BLaER1 treated with 17β-estradiol and CSF1 and Interleukin-3, amounts not matched to agents 10 nM and 100 nM (cell line): ENCODE data around the gene B4GAT1.

Experiments used
- H3K27ac ChIP-seq, 11 experiments: shearing (Covaris generic); formaldehyde crosslinking; 2 replicates each; pipeline ENCODE4 v1.8.1; 2022
- H3K27me3 ChIP-seq, 11 experiments: shearing (Covaris generic); formaldehyde crosslinking; 2 replicates each; pipeline ENCODE4 v1.8.1; 2022
- H3K36me3 ChIP-seq, 11 experiments: shearing (Covaris generic); formaldehyde crosslinking; 2 replicates each; pipeline ENCODE4 v1.8.1; 2022
- H3K4me1 ChIP-seq, 10 experiments: shearing (Covaris generic); formaldehyde crosslinking; 2 replicates each; pipeline ENCODE4 v1.8.1; 2022
- H3K4me2 ChIP-seq, 11 experiments: shearing (Covaris generic); formaldehyde crosslinking; 2 replicates each; pipeline ENCODE4 v1.8.1; 2022
- H3K4me3 ChIP-seq, 10 experiments: shearing (Covaris generic); formaldehyde crosslinking; 2 replicates each; pipeline ENCODE4 v1.8.1; 2022
- H3K9ac ChIP-seq, 11 experiments: shearing (Covaris generic); formaldehyde crosslinking; 2 replicates each; pipeline ENCODE4 v1.8.1; 2022
- H3K9me3 ChIP-seq, 11 experiments: shearing (Covaris generic); formaldehyde crosslinking; replicated peaks in 1 of 11; 2 replicates each; pipeline ENCODE4 v1.8.1; 2022
- H4K20me1 ChIP-seq, 11 experiments: shearing (Covaris generic); formaldehyde crosslinking; 2 replicates each; pipeline ENCODE4 v1.8.1; 2022
- Cebpa-rat ChIP-seq, 11 experiments: shearing (Covaris generic); IDR thresholded peaks; 2 replicates each; pipeline ENCODE4 v1.8.1; 2022

The B4GAT1 gene

GRCh38 chr11:66334605-66335442 lies 12.6 kb downstream of the B4GAT1 start:
- peaks cover 42 to 94% (median 74%) of the 10 kb centered on the region in 10 experiments for H3K4me1 ChIP-seq
- H3K9ac ChIP-seq = peak overlapping the region; percentile 60 to 85 (median 75)
- peaks cover 0 to 75% (median 24%) of the 10 kb centered on the region in 11 experiments; a peak in 18 of 22 replicates for H4K20me1 ChIP-seq
- no peaks in the 10 kb centered on the region for H3K9me3 ChIP-seq
- H3K27me3 ChIP-seq = peaks cover 0 to 8% (median 0%) of the 10 kb centered on the region in 11 experiments; a peak in 3 of 22 replicates
- peak overlapping the region; percentile 8 to 85 (median 64); a peak in 18 of 20 replicates for H3K4me3 ChIP-seq
- peak overlapping the region in 10 of 11 experiments; percentile 60 to 83 (median 75); a peak in 20 of 22 replicates for H3K27ac ChIP-seq
- TF ChIP-seq Cebpa-rat (IDR thresholded peaks at IDR 0.05) = peak in 4 of 11 experiments; percentile 41 to 78 (median 66); a peak in 7 of 22 replicates
- peak overlapping the region; percentile 94 to 100 (median 98) for H3K4me2 ChIP-seq
- peaks cover 22 to 56% (median 29%) of the 10 kb centered on the region in 11 experiments for H3K36me3 ChIP-seq

- no peak for TF ChIP-seq Cebpa-rat (IDR thresholded peaks at IDR 0.05)
- Histone ChIP-seq H3K9ac (peak overlapping the region; percentile 60 to 85 (median 75); a peak in 20 of 22 replicates), H3K4me1 (peaks cover 46 to 97% (median 77%) of the 10 kb centered on the region in 10 experiments), H3K27me3 (peaks cover 0 to 8% (median 0%) of the 10 kb centered on the region in 11 experiments; a peak in 3 of 22 replicates), H3K9me3 (no peaks in the 10 kb centered on the region), H3K4me2 (peak overlapping the region; percentile 94 to 100 (median 98)), H3K4me3 (peak overlapping the region in 9 of 10 experiments; percentile 8 to 85 (median 66); a peak in 14 of 20 replicates), H4K20me1 (peaks cover 0 to 67% (median 24%) of the 10 kb centered on the region in 11 experiments; a peak in 18 of 22 replicates), H3K36me3 (peaks cover 14 to 49% (median 21%) of the 10 kb centered on the region in 11 experiments), H3K27ac (peak overlapping the region in 7 of 11 experiments; percentile 60 to 83 (median 74); a peak in 12 of 22 replicates)
Measured at GRCh38 chr11:66333896-66334604, 13.4 kb downstream of the B4GAT1 start.

DNA sequence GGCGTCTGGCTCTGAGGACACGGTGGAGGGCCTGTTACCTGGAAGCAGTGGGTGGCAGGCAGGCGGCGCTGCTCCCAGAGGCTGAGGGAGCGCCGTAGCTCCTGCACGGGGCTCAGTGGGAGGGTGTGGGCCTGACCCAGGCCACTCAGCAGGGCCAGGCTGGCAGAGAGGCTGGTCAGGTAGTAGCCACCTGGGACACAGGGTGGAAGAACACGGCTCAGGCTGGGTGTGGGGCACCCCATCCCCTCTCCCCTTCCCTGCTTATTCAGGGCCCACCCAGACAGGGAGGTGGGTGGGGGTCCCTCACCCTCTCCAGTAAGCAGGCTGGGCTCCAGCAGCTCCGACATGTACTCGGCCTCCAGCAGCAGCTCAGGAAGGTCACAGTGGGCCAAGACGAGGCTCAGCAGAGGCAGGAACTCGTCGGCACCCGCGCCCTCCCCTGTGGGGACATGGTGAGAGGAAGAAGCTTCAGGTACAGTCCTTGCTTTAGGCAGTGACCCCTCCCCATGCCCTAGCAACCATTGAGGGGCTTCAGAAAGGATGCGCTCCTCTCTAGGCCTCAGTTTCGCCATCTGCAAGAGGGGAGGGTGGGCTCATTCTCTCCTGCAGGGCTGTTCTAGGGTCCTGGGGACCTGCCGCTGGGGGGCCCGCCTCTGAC lies 14.1 kb downstream of the B4GAT1 start:
- peaks cover 0 to 60% (median 19%) of the 10 kb centered on the region in 11 experiments; a peak in 16 of 22 replicates for H4K20me1 ChIP-seq
- no peaks in the 10 kb centered on the region for H3K9me3 ChIP-seq
- peak overlapping the region in 10 of 11 experiments; percentile 94 to 100 (median 98); a peak in 15 of 22 replicates for H3K4me2 ChIP-seq
- peaks cover 51 to 97% (median 77%) of the 10 kb centered on the region in 10 experiments for H3K4me1 ChIP-seq
- no peak for TF ChIP-seq Cebpa-rat (IDR thresholded peaks at IDR 0.05)
- H3K4me3 ChIP-seq = no peak overlapping the region
- H3K36me3 ChIP-seq = peaks cover 7 to 42% (median 14%) of the 10 kb centered on the region in 11 experiments; a peak in 21 of 22 replicates
- H3K27me3 ChIP-seq = peaks cover 0 to 8% (median 0%) of the 10 kb centered on the region in 11 experiments; a peak in 3 of 22 replicates
- no peak overlapping the region; a peak in 1 of 22 replicates for H3K27ac ChIP-seq
- H3K9ac ChIP-seq = peak overlapping the region in 2 of 11 experiments; percentile 48 to 49; a peak in 4 of 22 replicates

DNA sequence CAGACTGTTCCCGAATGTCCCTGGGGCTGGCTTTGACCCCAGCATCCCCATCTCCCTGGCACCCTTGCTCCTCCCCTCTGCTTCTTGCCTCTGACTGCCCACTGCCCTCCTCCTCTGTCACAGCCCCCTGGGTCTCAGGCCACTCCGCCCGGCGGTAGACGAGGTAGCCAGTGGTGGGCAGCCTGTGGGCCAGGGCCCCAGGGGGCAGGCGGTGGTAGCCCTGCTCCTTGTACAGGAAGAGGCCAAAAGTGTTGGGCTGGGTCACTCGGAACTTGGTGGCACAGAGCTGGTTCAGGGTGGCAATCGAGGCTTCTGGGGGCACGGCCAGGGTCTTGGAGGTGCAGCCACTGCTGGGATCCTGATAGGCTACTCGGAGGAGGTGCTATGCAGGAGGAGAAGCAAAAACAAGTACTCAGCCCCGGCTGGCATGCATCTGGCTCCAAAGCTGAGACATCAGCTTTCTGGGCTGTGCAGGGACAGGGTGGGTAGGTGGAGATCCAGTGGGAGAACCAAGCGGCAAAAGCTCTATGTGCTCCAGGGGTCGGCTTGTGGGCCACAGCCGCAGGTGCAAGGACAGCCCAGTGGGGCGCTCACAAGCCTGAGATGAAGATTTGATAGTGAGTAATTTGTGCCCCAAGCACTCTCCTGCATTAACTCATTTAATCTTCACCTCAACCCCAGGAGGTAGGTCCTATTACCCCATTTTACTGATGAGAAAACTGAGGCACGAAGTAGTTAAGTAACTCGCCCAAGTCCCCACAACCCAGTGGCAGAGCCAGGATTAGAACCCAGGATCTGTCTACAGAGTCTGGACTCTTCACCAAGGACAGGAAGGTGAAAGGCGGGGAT lies 14.8 kb downstream of the B4GAT1 start:
- peaks cover 0 to 8% (median 0%) of the 10 kb centered on the region in 11 experiments; a peak in 3 of 22 replicates for H3K27me3 ChIP-seq
- peak overlapping the region in 1 of 11 experiments; percentile 31; a peak in 1 of 22 replicates for H3K27ac ChIP-seq
- peaks cover 4 to 35% (median 8%) of the 10 kb centered on the region in 11 experiments; a peak in 18 of 22 replicates for H3K36me3 ChIP-seq
- TF ChIP-seq Cebpa-rat (IDR thresholded peaks at IDR 0.05) = no peak
- peak overlapping the region in 3 of 11 experiments; percentile 8 to 33 (median 13); a peak in 1 of 22 replicates for H3K9ac ChIP-seq
- H3K9me3 ChIP-seq = no peaks in the 10 kb centered on the region
- peaks cover 0 to 53% (median 14%) of the 10 kb centered on the region in 11 experiments; a peak in 16 of 22 replicates for H4K20me1 ChIP-seq
- no peak overlapping the region for H3K4me3 ChIP-seq
- H3K4me1 ChIP-seq = peaks cover 51 to 97% (median 77%) of the 10 kb centered on the region in 10 experiments
- H3K4me2 ChIP-seq = peak overlapping the region in 2 of 11 experiments; percentile 3 to 98; a peak in 2 of 22 replicates

GRCh38 chr11:66331542-66332370 lies 15.7 kb downstream of the B4GAT1 start:
- 0 out of 22 replicates have a peak overlapping the region, but pooled peaks of 3 of the 11 experiments have one; percentile 3 to 74 (median 15) for H3K4me2 ChIP-seq
- TF ChIP-seq Cebpa-rat (IDR thresholded peaks at IDR 0.05) = no peak
- H3K9ac ChIP-seq = 0 out of 22 replicates have a peak overlapping the region, but pooled peaks of 3 of the 11 experiments have one; percentile 13 to 33 (median 14)

GRCh38 chr11:66330931-66331330 lies 16.5 kb downstream of the B4GAT1 start:
- Histone ChIP-seq H4K20me1 (peaks cover 0 to 40% (median 2%) of the 10 kb centered on the region in 11 experiments; a peak in 8 of 22 replicates), H3K4me3 (no peak overlapping the region), H3K27ac (no peak overlapping the region), H3K9me3 (no peaks in the 10 kb centered on the region), H3K4me2 (peak overlapping the region in 3 of 11 experiments; percentile 15 to 76 (median 74); a peak in 3 of 22 replicates), H3K9ac (0 out of 22 replicates have a peak overlapping the region, but pooled peaks of 2 of the 11 experiments have one; percentile 13 to 14), H3K36me3 (peaks cover 0 to 29% (median 0%) of the 10 kb centered on the region in 11 experiments; a peak in 9 of 22 replicates), H3K27me3 (peaks cover 0 to 8% (median 0%) of the 10 kb centered on the region in 11 experiments; a peak in 3 of 22 replicates), H3K4me1 (peaks cover 52 to 95% (median 76%) of the 10 kb centered on the region in 10 experiments)
- TF ChIP-seq Cebpa-rat (IDR thresholded peaks at IDR 0.05) = no peak

More at GRCh38 chr11:66331542-66332370, 15.7 kb downstream of the B4GAT1 start:
- H3K4me3 ChIP-seq = no peak overlapping the region
- peak overlapping the region in 1 of 11 experiments; percentile 31; a peak in 1 of 22 replicates for H3K27ac ChIP-seq
- no peaks in the 10 kb centered on the region for H3K9me3 ChIP-seq
- H3K36me3 ChIP-seq = peaks cover 0 to 29% (median 0%) of the 10 kb centered on the region in 11 experiments; a peak in 9 of 22 replicates
- peaks cover 0 to 8% (median 0%) of the 10 kb centered on the region in 11 experiments; a peak in 3 of 22 replicates for H3K27me3 ChIP-seq
- H4K20me1 ChIP-seq = peaks cover 0 to 44% (median 5%) of the 10 kb centered on the region in 11 experiments; a peak in 15 of 22 replicates
- H3K4me1 ChIP-seq = peaks cover 51 to 97% (median 77%) of the 10 kb centered on the region in 10 experiments
